Neural progenitor cell (in vitro differentiated cells): ENCODE data around the gene RNF13. TPM values are rescaled to one million over a fixed set of nuclear protein-coding genes. Genes with fewer than 3 reads are reported as not detected.
"Not testable (repeated sequence)": the region's sequence is repeated elsewhere in the genome, so short reads cannot be mapped to it uniquely, and the experiment has no call there.

Source experiments
- DNase-seq: peaks from one replicate; pipeline ENCODE4 v3.0.0-alpha.2; 2016; ENCODE audit warnings: low spot score
- H2AFZ ChIP-seq: fragments of 200-600 bp; sonication (generic); replicated peaks from 2 replicates; pipeline ENCODE4 v1.6.1; 2016; ENCODE audit warnings: antibody characterized with exemption
- H3F3A ChIP-seq: fragments of 200-600 bp; sonication (generic); 2 replicates; pipeline ENCODE4 v1.6.1; 2016; ENCODE audit warnings: antibody characterized with exemption, low read depth
- H3K27ac ChIP-seq: fragments of 200-600 bp; sonication (generic); 2 replicates; pipeline ENCODE4 v1.5.1; 2016; ENCODE audit warnings: mild to moderate bottlenecking
- H3K27me3 ChIP-seq: fragments of 200-600 bp; sonication (generic); 2 replicates; pipeline ENCODE4 v1.6.1; 2016; ENCODE audit warnings: mild to moderate bottlenecking, moderate library complexity
- H3K36me3 ChIP-seq: fragments of 200-600 bp; sonication (generic); 2 replicates; pipeline ENCODE4 v1.5.1; 2016
- H3K4me1 ChIP-seq: fragments of 200-600 bp; sonication (generic); 2 replicates; pipeline ENCODE4 v1.6.1; 2016; ENCODE audit warnings: mixed run types
- H3K4me2 ChIP-seq: fragments of 200-600 bp; sonication (generic); 2 replicates; pipeline ENCODE4 v1.6.1; 2016
- H3K4me3 ChIP-seq: fragments of 200-600 bp; sonication (generic); 2 replicates; pipeline ENCODE4 v1.5.1; 2016
- H3K79me2 ChIP-seq: fragments of 200-600 bp; sonication (generic); 2 replicates; pipeline ENCODE4 v1.6.1; 2016; ENCODE audit warnings: low read depth
- H3K9ac ChIP-seq: fragments of 200-600 bp; sonication (generic); 2 replicates; pipeline ENCODE4 v1.6.1; 2016
- H3K9me3 ChIP-seq: fragments of 200-600 bp; sonication (generic); 2 replicates; pipeline ENCODE4 v1.5.1; 2016; ENCODE audit warnings: low read depth
- H4K20me1 ChIP-seq: fragments of 200-600 bp; sonication (generic); 2 replicates; pipeline ENCODE4 v1.6.1; 2016; ENCODE audit warnings: low read depth
- H3K27ac Mint-ChIP-seq: 3 replicates; pipeline ENCODE4 v1.8.0; 2021; ENCODE audit warnings: mixed read lengths
- H3K27me3 Mint-ChIP-seq: 2 replicates; pipeline ENCODE4 v1.8.0; 2022; ENCODE audit warnings: low read depth, mild to moderate bottlenecking, inconsistent platforms, moderate library complexity, mixed read lengths; ENCODE audit not compliant: insufficient read depth
- H3K36me3 Mint-ChIP-seq: 3 replicates; pipeline ENCODE4 v1.8.0; 2021; ENCODE audit warnings: mixed read lengths
- H3K4me1 Mint-ChIP-seq: 3 replicates; pipeline ENCODE4 v1.8.0; 2021; ENCODE audit warnings: mixed read lengths
- H3K4me3 Mint-ChIP-seq: 3 replicates; pipeline ENCODE4 v1.8.0; 2021; ENCODE audit warnings: mild to moderate bottlenecking, moderate library complexity, mixed read lengths
- H3K9me3 Mint-ChIP-seq: 3 replicates; pipeline ENCODE4 v1.8.0; 2020; ENCODE audit warnings: mixed read lengths
- CTCF ChIP-seq: fragments of 200-600 bp; sonication (generic); IDR thresholded peaks from 2 replicates; pipeline ENCODE4 v1.5.1; 2017; ENCODE audit warnings: antibody characterized with exemption, mild to moderate bottlenecking
- EZH2 ChIP-seq: fragments of 200-600 bp; sonication (generic); IDR thresholded peaks from 2 replicates; pipeline ENCODE4 v1.6.1; 2017; ENCODE audit warnings: antibody characterized with exemption, mild to moderate bottlenecking, moderate library complexity
- EZH2phosphoT487 ChIP-seq: fragments of 200-600 bp; sonication (generic); IDR thresholded peaks from 2 replicates; pipeline ENCODE4 v1.6.1; 2017; ENCODE audit warnings: antibody characterized with exemption
- total RNA-seq: library from RNA; depleted of rRNA; stranded (reverse); fragments of >200 nt; gene quantifications from 2 replicates; pipeline ENCODE4 v1.2.3, GENCODE V29; 2015; ENCODE audit warnings: low replicate concordance

The RNF13 gene
- total RNA-seq, 1 donor from 2014 or later: 45.2 TPM

GRCh38 chr3:149936812-149937230 lies 123.8 kb downstream of the RNF13 start:
- no peak for TF ChIP-seq EZH2
- TF ChIP-seq EZH2phosphoT487: no peak
- peak; percentile 85 for TF ChIP-seq CTCF
- no peak overlapping the region for H2AFZ ChIP-seq
- no peak overlapping the region for H3K4me2 ChIP-seq
- Mint-ChIP-seq H3K27ac (no peak overlapping the region), H3K36me3 (peaks cover 56% of the 10 kb centered on the region), H3K4me1 (no peaks in the 10 kb centered on the region), H3K27me3 (no peaks in the 10 kb centered on the region), H3K4me3 (no peak overlapping the region), H3K9me3 (peaks cover 59% of the 10 kb centered on the region)
- no peak overlapping the region for H3K27ac ChIP-seq
- DNase-seq: peak; percentile 83
- no peak overlapping the region for H3K4me3 ChIP-seq
- H3K27me3 ChIP-seq: no peaks in the 10 kb centered on the region
- H3K4me1 ChIP-seq: no peaks in the 10 kb centered on the region
- no peaks in the 10 kb centered on the region for H3K79me2 ChIP-seq
- H3F3A ChIP-seq: no peaks in the 10 kb centered on the region
- H3K36me3 ChIP-seq: no peaks in the 10 kb centered on the region
- no peaks in the 10 kb centered on the region for H4K20me1 ChIP-seq
- no peak overlapping the region for H3K9ac ChIP-seq
- H3K9me3 ChIP-seq: no peaks in the 10 kb centered on the region

GRCh38 chr3:149938392-149939055 lies 125.5 kb downstream of the RNF13 start:
- H3K4me3 Mint-ChIP-seq, H3K27ac ChIP-seq, H3F3A ChIP-seq, H4K20me1 ChIP-seq, H3K36me3 ChIP-seq, H3K9me3 ChIP-seq, H3K4me1 ChIP-seq, H3K27ac Mint-ChIP-seq, H3K4me3 ChIP-seq, H3K4me1 Mint-ChIP-seq, H3K4me2 ChIP-seq, H3K9ac ChIP-seq, H3K27me3 Mint-ChIP-seq, DNase-seq, H3K79me2 ChIP-seq, H3K27me3 ChIP-seq, H2AFZ ChIP-seq: not testable (repeated sequence)
- peaks cover 70% of the 10 kb centered on the region for H3K9me3 Mint-ChIP-seq
- H3K36me3 Mint-ChIP-seq: peaks cover 64% of the 10 kb centered on the region

GRCh38 chr3:149941186-149941585 lies 128.2 kb downstream of the RNF13 start:
- peaks cover 72% of the 10 kb centered on the region for H3K9me3 Mint-ChIP-seq

More at GRCh38 chr3:149941186-149941585, 128.2 kb downstream of the RNF13 start:
- Histone ChIP-seq H3K79me2 (no peaks in the 10 kb centered on the region), H4K20me1 (no peaks in the 10 kb centered on the region), H2AFZ (no peak overlapping the region), H3K4me3 (no peak overlapping the region), H3K4me2 (no peak overlapping the region), H3K36me3 (peaks cover 7% of the 10 kb centered on the region), H3K27me3 (no peaks in the 10 kb centered on the region), H3F3A (peaks cover under 1% of the 10 kb centered on the region), H3K9ac (no peak overlapping the region), H3K4me1 (no peaks in the 10 kb centered on the region), H3K27ac (no peak overlapping the region), H3K9me3 (peaks cover 6% of the 10 kb centered on the region)
- Mint-ChIP-seq H3K27ac (no peak overlapping the region), H3K36me3 (peaks cover 66% of the 10 kb centered on the region), H3K4me3 (no peak overlapping the region), H3K4me1 (no peaks in the 10 kb centered on the region), H3K27me3 (peaks cover 2% of the 10 kb centered on the region)
- TF ChIP-seq CTCF (no peak), EZH2phosphoT487 (no peak), EZH2 (no peak)
- no peak for DNase-seq
